ENCODE measurements around the gene MNX1. TPM values are rescaled to one million over a fixed set of nuclear protein-coding genes. Genes with fewer than 3 reads are reported as not detected.

Gene MNX1
- total RNA-seq, 1 experiment from 2014 or later, result not detected

DNA sequence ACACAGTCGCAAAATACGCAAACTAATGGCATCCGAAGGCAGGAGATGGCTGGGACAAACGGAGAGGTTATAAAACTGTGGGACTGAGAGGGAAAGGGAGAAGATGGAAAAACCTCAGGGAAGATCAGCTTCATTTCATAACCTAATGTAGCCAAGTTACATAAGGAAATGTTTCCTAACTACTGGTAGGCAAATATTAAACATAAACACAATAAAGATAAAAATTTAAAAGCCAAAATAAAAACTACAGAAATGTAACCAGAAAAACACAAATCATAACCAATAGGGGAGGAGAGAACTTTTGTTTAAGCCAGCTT is 13.1 kb upstream of the MNX1 start:
- Histone ChIP-seq H3K36me3 (no peaks in the 10 kb centered on the region), H3K9me3 (replicated peaks) (no peaks in the 10 kb centered on the region), H3K4me1 (replicated peaks) (no peaks in the 10 kb centered on the region), H3K27ac (no peak overlapping the region), H3K4me3 (no peak overlapping the region), H3K27me3 (replicated peaks) (peaks cover 86% of the 10 kb centered on the region)
- DNase-seq (ENCODE audit: low read depth in 1 of 2, low spot score in 2 of 2), result no peak

DNA sequence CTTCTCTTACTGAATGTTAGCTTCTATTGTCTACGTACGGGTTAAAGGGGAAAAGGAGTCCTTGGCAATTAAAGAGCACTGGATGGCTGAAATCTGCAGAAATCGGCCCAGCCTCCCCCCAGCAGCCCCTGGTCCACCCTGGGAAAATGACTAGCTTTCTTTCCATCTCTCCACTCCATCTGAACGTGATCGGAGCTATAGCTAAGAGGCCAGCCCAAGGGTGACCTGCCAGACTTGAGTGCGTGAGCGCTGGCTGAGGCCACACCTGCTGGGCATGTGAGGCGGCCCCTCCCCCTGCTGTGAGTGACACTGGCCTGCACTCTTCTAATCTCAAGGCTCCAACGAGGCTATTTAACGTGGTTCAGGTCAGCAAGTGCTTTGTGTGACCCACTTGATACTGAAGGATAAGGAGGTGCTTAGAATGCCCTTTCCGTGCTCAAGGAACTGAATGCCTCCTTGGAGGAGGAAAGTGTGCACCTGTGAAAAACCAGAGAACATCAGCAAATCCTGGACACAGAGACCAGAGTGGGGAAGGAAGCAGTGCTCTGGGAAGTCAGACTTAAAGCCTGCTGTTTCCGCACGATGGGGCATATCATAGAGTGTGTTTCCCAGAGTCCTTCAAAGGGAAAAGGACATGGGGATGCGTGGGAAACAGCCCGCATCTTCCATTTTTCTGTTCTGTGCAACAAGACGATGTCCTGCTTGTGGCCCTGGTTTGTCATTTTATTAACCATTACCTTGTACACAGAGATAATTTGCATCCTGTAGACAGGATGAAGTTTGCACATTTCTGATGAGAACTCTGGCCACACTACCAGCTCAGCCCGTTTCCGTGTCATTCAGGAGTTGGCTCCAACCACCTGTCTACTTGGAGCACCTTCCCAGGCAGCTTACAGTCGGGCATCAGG is 12.5 kb upstream of the MNX1 start:
- Histone ChIP-seq H3K4me3 (no peak overlapping the region), H3K4me1 (replicated peaks) (no peaks in the 10 kb centered on the region), H3K27ac (no peak overlapping the region), H3K9me3 (replicated peaks) (no peaks in the 10 kb centered on the region), H3K27me3 (replicated peaks) (peaks cover 89% of the 10 kb centered on the region), H3K36me3 (no peaks in the 10 kb centered on the region)
- DNase-seq (ENCODE audit: low read depth in 1 of 2, low spot score in 2 of 2), result no peak

GRCh38 chr7:157021871-157022680 is 11.6 kb upstream of the MNX1 start:
- Histone ChIP-seq H3K4me1 (replicated peaks) (no peaks in the 10 kb centered on the region), H3K36me3 (no peaks in the 10 kb centered on the region), H3K27me3 (replicated peaks) (peaks cover 98% of the 10 kb centered on the region), H3K27ac (no peak overlapping the region), H3K9me3 (replicated peaks) (no peaks in the 10 kb centered on the region), H3K4me3 (no peak overlapping the region)
- DNase-seq (ENCODE audit: low read depth in 1 of 2, low spot score in 2 of 2), result no peak

DNA sequence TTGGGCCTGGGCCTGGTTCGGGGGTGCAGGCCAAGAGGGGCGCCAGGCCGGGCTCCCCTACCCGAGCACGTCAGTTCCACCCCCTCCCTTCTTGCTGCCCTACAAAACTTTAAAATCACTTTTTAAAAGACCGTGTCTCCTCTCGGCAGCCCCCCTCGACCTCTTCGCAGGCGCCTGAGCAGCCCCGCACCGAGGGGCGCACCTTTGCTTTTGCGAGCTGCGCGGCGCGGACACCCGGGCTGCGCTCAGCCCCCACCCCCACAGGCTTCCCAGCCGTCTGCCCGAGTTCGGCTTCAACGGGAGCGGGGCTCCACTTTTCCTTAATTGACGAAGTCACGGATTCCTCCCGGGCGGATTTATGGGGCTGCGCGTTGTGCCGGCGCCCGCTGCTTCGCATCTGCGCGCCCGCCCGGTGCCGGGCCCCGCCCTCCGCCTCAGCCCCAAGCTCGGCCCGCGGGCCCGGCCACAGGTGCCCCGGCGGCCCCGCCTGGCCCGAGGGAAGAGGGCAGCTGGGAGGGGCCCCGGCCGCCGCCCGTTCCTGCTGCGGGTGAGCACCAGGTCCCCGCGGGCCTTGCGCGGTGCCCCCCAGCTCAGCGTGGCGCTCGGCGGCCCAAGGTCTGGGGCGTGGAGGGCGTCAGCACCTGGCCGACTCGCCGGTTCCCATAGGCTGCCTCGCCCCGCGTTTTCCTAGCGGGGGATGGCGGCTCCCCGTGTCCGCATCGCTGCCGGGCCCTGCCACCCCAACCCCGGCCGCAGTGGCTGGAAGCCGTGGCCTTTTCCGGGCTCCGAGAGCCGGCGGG is 10.8 kb upstream of the MNX1 start:
- no peak overlapping the region for H3K4me3 ChIP-seq
- H3K9me3 ChIP-seq (replicated peaks), result no peaks in the 10 kb centered on the region
- no peaks in the 10 kb centered on the region for H3K36me3 ChIP-seq
- H3K27me3 ChIP-seq (replicated peaks), result peaks cover 99% of the 10 kb centered on the region
- H3K4me1 ChIP-seq (replicated peaks), result no peaks in the 10 kb centered on the region
- DNase-seq (ENCODE audit: low read depth in 1 of 2, low spot score in 2 of 2), result no peak
- no peak overlapping the region for H3K27ac ChIP-seq

GRCh38 chr7:157020514-157021070 is 10.1 kb upstream of the MNX1 start:
- Histone ChIP-seq H3K27ac (no peak overlapping the region), H3K27me3 (replicated peaks) (peaks cover 98% of the 10 kb centered on the region), H3K9me3 (replicated peaks) (no peaks in the 10 kb centered on the region), H3K4me1 (replicated peaks) (no peaks in the 10 kb centered on the region), H3K36me3 (no peaks in the 10 kb centered on the region), H3K4me3 (no peak overlapping the region)
- DNase-seq (ENCODE audit: low read depth in 1 of 2, low spot score in 2 of 2), result no peak

- no peaks in the 10 kb centered on the region for H3K4me1 ChIP-seq (replicated peaks)
- H3K27ac ChIP-seq, result no peak overlapping the region
- H3K27me3 ChIP-seq (replicated peaks), result peaks cover 97% of the 10 kb centered on the region
- H3K4me3 ChIP-seq, result no peak overlapping the region
- H3K9me3 ChIP-seq (replicated peaks), result no peaks in the 10 kb centered on the region
- H3K36me3 ChIP-seq, result no peaks in the 10 kb centered on the region
- no peak for DNase-seq (ENCODE audit: low read depth in 1 of 2, low spot score in 2 of 2)
Measured at GRCh38 chr7:157019718-157020451, 9.4 kb upstream of the MNX1 start.

- Histone ChIP-seq H3K27me3 (replicated peaks) (peaks cover 95% of the 10 kb centered on the region), H3K36me3 (no peaks in the 10 kb centered on the region), H3K27ac (no peak overlapping the region), H3K4me3 (no peak overlapping the region), H3K9me3 (replicated peaks) (no peaks in the 10 kb centered on the region), H3K4me1 (replicated peaks) (no peaks in the 10 kb centered on the region)
- DNase-seq (ENCODE audit: low read depth in 1 of 2, low spot score in 2 of 2), result no peak
Measured at GRCh38 chr7:157018997-157019608, 8.6 kb upstream of the MNX1 start.

- no peak for DNase-seq (ENCODE audit: low read depth in 1 of 2, low spot score in 2 of 2)
- H3K27me3 ChIP-seq (replicated peaks), result peaks cover 97% of the 10 kb centered on the region
Measured at GRCh38 chr7:157018328-157018996, 8.0 kb upstream of the MNX1 start.

DNA sequence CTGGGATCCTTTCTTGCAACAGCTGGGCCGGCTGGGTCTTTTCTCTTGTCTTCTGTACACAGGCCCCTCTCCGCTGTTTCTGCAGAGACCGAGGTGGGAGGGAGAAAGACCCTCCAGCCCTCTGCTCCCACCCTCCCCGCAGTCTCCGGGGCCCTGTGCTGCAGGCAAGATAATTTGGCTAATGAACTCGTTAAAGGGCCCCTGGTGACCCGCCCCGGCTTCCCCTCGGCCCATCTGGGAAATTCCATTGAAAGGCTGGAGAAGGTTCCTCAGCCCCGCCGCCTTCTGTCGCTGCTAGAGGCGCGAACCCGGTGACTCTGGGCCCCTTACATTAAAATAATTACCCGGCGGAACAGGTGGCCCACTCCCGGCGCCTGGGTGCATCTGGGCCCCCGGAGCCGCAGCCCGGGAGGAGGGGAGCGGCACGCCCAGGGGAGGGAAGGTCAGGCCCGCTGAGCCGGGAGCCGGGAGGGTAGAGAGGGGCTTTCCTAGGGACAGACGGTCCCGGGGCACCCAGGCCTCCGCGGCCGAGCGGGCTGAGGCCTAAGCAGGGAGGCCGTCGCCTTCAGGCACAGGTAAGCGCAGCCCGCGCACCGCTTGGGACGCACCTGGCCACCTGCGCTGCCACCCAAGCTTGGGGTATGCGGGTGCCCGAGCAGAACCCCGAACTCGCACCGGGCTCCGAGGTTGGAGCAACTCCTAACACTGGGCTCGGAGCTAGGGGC is 7.3 kb upstream of the MNX1 start:
- no peaks in the 10 kb centered on the region for H3K4me1 ChIP-seq (replicated peaks)
- peaks cover 94% of the 10 kb centered on the region for H3K27me3 ChIP-seq (replicated peaks)
- H3K27ac ChIP-seq, result no peak overlapping the region
- H3K36me3 ChIP-seq, result no peaks in the 10 kb centered on the region
- no peak overlapping the region for H3K4me3 ChIP-seq
- no peak for DNase-seq (ENCODE audit: low read depth in 1 of 2, low spot score in 2 of 2)
- H3K9me3 ChIP-seq (replicated peaks), result no peaks in the 10 kb centered on the region

More at GRCh38 chr7:157018328-157018996, 8.0 kb upstream of the MNX1 start:
- no peaks in the 10 kb centered on the region for H3K4me1 ChIP-seq (replicated peaks)
- no peaks in the 10 kb centered on the region for H3K9me3 ChIP-seq (replicated peaks)
- H3K27ac ChIP-seq, result no peak overlapping the region
- no peak overlapping the region for H3K4me3 ChIP-seq
- no peaks in the 10 kb centered on the region for H3K36me3 ChIP-seq

- H3K9me3 ChIP-seq (replicated peaks), result no peaks in the 10 kb centered on the region
- no peak overlapping the region for H3K27ac ChIP-seq
- no peaks in the 10 kb centered on the region for H3K4me1 ChIP-seq (replicated peaks)
- H3K27me3 ChIP-seq (replicated peaks), result peaks cover 93% of the 10 kb centered on the region
- DNase-seq (ENCODE audit: low read depth in 1 of 2, low spot score in 2 of 2), result no peak
- H3K4me3 ChIP-seq, result no peak overlapping the region
- no peaks in the 10 kb centered on the region for H3K36me3 ChIP-seq
Measured at GRCh38 chr7:157017149-157017548, 6.7 kb upstream of the MNX1 start.

- Histone ChIP-seq H3K27me3 (replicated peaks) (peaks cover 93% of the 10 kb centered on the region), H3K27ac (no peak overlapping the region), H3K36me3 (no peaks in the 10 kb centered on the region), H3K9me3 (replicated peaks) (no peaks in the 10 kb centered on the region), H3K4me1 (replicated peaks) (no peaks in the 10 kb centered on the region), H3K4me3 (no peak overlapping the region)
- no peak for DNase-seq (ENCODE audit: low read depth in 1 of 2, low spot score in 2 of 2)
Measured at GRCh38 chr7:157016352-157017041, 6.0 kb upstream of the MNX1 start.
